ENCODE data around the gene SERPINA5.

DNA sequence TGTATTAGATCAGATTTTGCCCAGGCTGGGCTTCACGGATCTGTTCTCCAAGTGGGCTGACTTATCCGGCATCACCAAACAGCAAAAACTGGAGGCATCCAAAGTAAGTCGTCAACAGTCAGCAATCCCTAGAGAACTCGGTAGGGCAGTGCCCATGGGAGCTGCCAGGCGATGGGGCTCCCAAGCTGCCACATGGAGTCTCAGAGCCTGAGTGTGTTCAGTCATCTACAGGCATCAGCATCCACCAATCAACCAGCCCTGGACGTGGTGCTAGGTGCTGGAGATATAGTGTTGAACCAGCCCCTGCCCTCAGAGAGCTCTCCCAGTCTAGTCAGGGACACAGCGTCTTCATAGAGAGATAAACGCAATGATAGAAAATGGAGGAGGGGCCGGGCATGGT lies 13.0 kb upstream of the SERPINA5 start:
- TF ChIP-seq, protein P1, sequence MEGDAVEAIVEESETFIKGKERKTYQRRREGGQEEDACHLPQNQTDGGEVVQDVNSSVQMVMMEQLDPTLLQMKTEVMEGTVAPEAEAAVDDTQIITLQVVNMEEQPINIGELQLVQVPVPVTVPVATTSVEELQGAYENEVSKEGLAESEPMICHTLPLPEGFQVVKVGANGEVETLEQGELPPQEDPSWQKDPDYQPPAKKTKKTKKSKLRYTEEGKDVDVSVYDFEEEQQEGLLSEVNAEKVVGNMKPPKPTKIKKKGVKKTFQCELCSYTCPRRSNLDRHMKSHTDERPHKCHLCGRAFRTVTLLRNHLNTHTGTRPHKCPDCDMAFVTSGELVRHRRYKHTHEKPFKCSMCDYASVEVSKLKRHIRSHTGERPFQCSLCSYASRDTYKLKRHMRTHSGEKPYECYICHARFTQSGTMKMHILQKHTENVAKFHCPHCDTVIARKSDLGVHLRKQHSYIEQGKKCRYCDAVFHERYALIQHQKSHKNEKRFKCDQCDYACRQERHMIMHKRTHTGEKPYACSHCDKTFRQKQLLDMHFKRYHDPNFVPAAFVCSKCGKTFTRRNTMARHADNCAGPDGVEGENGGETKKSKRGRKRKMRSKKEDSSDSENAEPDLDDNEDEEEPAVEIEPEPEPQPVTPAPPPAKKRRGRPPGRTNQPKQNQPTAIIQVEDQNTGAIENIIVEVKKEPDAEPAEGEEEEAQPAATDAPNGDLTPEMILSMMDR (IDR thresholded peaks at IDR 0.05), result no peak
- no peak for TF ChIP-seq POLR2A (IDR thresholded peaks at IDR 0.05)
